Osteoblast (primary cell): Measurements from ENCODE around the gene ARHGAP28. TPM values are rescaled to one million over a fixed set of nuclear protein-coding genes. Genes with fewer than 3 reads are reported as not detected.
"Not testable (repeated sequence)": the region's sequence is repeated elsewhere in the genome, so short reads cannot be mapped to it uniquely, and the experiment has no call there.

ENCODE experiments used
- DNase-seq: peaks from one replicate; pipeline ENCODE4 v3.0.0; 2011; ENCODE audit warnings: low spot score, mixed read lengths; ENCODE audit not compliant: insufficient read length; ENCODE audit errors: missing footprints
- H2AFZ ChIP-seq: 2 replicates; pipeline ENCODE4 v1.6.0; 2011; ENCODE audit warnings: mild to moderate bottlenecking, low read length
- H3K27ac ChIP-seq: 2 replicates; pipeline ENCODE4 v1.5.1; 2011; ENCODE audit warnings: mild to moderate bottlenecking, low read depth, low read length, moderate library complexity
- H3K27me3 ChIP-seq: 2 replicates; pipeline ENCODE4 v1.6.0; 2012; ENCODE audit warnings: mild to moderate bottlenecking, control low read depth, inconsistent platforms, low read length, moderate library complexity; ENCODE audit not compliant: insufficient read depth
- H3K36me3 ChIP-seq: 2 replicates; pipeline ENCODE4 v1.5.1; 2011; ENCODE audit warnings: mild to moderate bottlenecking, low read length, control low read depth, moderate library complexity; ENCODE audit not compliant: insufficient read depth
- H3K4me1 ChIP-seq: 2 replicates; pipeline ENCODE4 v1.5.1; 2011; ENCODE audit warnings: mild to moderate bottlenecking, low read length, control low read depth, moderate library complexity; ENCODE audit not compliant: insufficient read depth
- H3K4me2 ChIP-seq: 2 replicates; pipeline ENCODE4 v1.6.0; 2011; ENCODE audit warnings: mild to moderate bottlenecking, low read length; ENCODE audit not compliant: insufficient read depth
- H3K4me3 ChIP-seq: fragments of 200-600 bp; sonication (generic); 3 replicates; pipeline ENCODE4 v1.5.1; 2012; ENCODE audit warnings: mild to moderate bottlenecking, low read length, inconsistent platforms; ENCODE audit not compliant: insufficient read depth
- H3K79me2 ChIP-seq: 2 replicates; pipeline ENCODE4 v1.6.0; 2012; ENCODE audit warnings: mild to moderate bottlenecking, low read length, control low read depth, inconsistent platforms; ENCODE audit not compliant: insufficient read depth
- H3K9me3 ChIP-seq: 2 replicates; pipeline ENCODE4 v1.5.1; 2011; ENCODE audit warnings: low read depth, low read length, control low read depth
- H4K20me1 ChIP-seq: 2 replicates; pipeline ENCODE4 v1.6.0; 2012; ENCODE audit warnings: mild to moderate bottlenecking, low read length, control low read depth; ENCODE audit not compliant: insufficient read depth
- total RNA-seq: library from RNA; depleted of rRNA; stranded (reverse); fragments of >200 nt; gene quantifications from 2 replicates; pipeline ENCODE4 v1.2.3, GENCODE V29; 2012
- TF ChIP-seq, protein P1 (sequence below): IDR thresholded peaks from 2 replicates; pipeline ENCODE4 v1.5.1; 2011; ENCODE audit warnings: mild to moderate bottlenecking, low read depth, low read length, moderate library complexity; ENCODE audit errors: extremely low read depth

Gene ARHGAP28
- total RNA-seq, 1 donor: 23.9 TPM

DNA sequence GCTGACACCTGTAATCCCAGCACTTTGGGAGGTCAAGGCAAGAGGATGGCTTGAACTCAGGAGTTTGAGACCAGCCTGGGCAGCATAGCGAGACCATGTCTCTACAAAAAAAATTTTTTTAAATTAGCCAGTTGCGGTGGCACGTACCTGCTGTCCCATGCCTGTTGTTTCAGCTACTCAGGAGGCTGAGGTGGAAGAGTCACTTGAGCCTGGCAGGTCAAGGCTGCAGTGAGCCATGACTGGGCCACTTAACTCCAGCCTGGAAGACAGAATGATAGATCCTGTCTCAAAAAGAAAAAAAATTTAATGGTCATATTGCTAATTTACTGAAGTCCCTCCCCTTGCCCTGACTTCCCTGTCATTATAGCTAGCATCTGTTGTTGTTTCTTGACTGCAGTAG, 112.6 kb downstream of the ARHGAP28 start:
- Histone ChIP-seq H2AFZ (no peak overlapping the region), H4K20me1 (no peaks in the 10 kb centered on the region), H3K4me2 (no peak overlapping the region), H3K4me3 (no peak overlapping the region), H3K4me1 (no peaks in the 10 kb centered on the region), H3K9me3 (no peaks in the 10 kb centered on the region), H3K79me2 (no peaks in the 10 kb centered on the region), H3K27ac (no peak overlapping the region), H3K36me3 (no peaks in the 10 kb centered on the region), H3K27me3 (no peaks in the 10 kb centered on the region)
- TF ChIP-seq, protein P1, sequence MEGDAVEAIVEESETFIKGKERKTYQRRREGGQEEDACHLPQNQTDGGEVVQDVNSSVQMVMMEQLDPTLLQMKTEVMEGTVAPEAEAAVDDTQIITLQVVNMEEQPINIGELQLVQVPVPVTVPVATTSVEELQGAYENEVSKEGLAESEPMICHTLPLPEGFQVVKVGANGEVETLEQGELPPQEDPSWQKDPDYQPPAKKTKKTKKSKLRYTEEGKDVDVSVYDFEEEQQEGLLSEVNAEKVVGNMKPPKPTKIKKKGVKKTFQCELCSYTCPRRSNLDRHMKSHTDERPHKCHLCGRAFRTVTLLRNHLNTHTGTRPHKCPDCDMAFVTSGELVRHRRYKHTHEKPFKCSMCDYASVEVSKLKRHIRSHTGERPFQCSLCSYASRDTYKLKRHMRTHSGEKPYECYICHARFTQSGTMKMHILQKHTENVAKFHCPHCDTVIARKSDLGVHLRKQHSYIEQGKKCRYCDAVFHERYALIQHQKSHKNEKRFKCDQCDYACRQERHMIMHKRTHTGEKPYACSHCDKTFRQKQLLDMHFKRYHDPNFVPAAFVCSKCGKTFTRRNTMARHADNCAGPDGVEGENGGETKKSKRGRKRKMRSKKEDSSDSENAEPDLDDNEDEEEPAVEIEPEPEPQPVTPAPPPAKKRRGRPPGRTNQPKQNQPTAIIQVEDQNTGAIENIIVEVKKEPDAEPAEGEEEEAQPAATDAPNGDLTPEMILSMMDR: no peak
- no peak for DNase-seq

DNA sequence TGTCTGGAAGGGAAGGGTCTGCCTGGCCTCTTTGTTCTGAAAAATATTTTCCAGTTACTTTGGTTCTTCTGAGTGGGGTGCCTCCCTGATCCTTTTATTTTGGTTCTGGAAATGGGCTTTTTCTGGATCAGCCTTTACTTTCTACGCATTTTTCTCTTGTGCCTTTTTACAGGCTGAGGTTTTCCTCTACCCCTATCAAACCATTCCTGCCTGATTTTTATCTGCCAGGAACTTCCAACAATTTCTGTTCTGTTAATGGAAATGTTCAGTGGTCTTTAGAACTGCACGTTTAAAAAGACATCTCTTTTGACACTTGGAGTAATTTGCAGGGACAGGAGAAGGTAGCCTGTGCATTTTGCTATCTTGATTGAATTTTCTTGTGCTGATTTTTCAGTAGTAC, 113.8 kb downstream of the ARHGAP28 start:
- Histone ChIP-seq H2AFZ (no peak overlapping the region), H3K4me2 (no peak overlapping the region), H3K36me3 (no peaks in the 10 kb centered on the region), H3K4me1 (no peaks in the 10 kb centered on the region), H4K20me1 (no peaks in the 10 kb centered on the region), H3K27ac (no peak overlapping the region), H3K4me3 (no peak overlapping the region), H3K79me2 (no peaks in the 10 kb centered on the region), H3K27me3 (no peaks in the 10 kb centered on the region), H3K9me3 (no peaks in the 10 kb centered on the region)
- no peak for DNase-seq
- TF ChIP-seq, protein P1: no peak

DNA sequence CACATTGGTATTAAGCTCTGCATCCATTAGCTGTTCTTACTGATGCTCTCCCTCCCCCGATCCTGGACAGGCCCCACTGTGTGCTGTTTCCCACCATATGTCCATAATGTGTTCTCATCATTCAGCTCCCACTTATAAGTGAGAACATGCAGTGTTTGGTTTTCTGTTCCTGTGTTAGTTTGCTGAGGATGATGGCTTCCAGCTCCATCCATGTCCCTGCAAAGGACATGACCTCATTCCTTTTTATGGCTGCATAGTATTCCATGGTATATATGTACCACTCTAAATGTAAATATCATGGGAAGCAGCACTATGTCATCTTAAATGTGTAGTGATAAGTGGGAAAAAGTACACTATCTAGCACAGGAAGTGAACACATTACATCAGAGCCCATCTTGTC, 116.0 kb downstream of the ARHGAP28 start:
- H3K9me3 ChIP-seq, H4K20me1 ChIP-seq, H2AFZ ChIP-seq, H3K4me1 ChIP-seq, H3K4me3 ChIP-seq, DNase-seq, H3K36me3 ChIP-seq, H3K27ac ChIP-seq, H3K4me2 ChIP-seq, H3K79me2 ChIP-seq, H3K27me3 ChIP-seq: not testable (repeated sequence)

DNA sequence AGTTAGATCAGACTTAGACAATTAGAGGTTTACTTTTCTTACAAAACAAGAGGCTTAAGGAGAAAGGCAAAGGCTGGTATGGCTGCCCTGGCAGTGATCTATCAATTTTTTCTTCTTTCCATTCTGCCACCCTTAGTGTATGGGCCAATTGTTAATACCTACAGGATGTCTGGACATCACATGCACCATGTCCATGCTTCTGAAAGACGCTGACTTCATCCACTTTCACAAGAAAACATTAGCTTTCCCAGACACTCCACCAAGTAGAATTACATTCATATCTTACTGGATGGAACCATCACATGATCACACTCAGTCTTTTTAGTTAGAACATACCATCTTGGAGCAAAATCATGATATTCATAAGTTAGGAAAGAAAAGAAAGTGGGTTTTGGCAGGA, 120.9 kb downstream of the ARHGAP28 start:
- Histone ChIP-seq H3K27ac (no peak overlapping the region), H3K79me2 (no peaks in the 10 kb centered on the region), H3K36me3 (no peaks in the 10 kb centered on the region), H3K27me3 (no peaks in the 10 kb centered on the region), H2AFZ (no peak overlapping the region), H3K4me2 (no peak overlapping the region), H3K9me3 (no peaks in the 10 kb centered on the region), H3K4me3 (no peak overlapping the region), H3K4me1 (no peaks in the 10 kb centered on the region), H4K20me1 (no peaks in the 10 kb centered on the region)
- no peak for DNase-seq
- TF ChIP-seq, protein P1: no peak
